T-helper 2 cell treated with Interferon-gamma antibody and Interleukin-4, amounts not matched to agents 100 ng/mL and 5 ng/mL, for 36 hours (primary cell): ENCODE results near the gene NHERF2. TPM values are rescaled to one million over a fixed set of nuclear protein-coding genes. Genes with fewer than 3 reads are reported as not detected.

Source experiments
- intact Hi-C: fragments of 100-400 bp; cut with micrococcal nuclease; formaldehyde crosslinking; loops from one replicate; pipeline ENCODE4 v1.15.1; 2023
- total RNA-seq: library from RNA; stranded (reverse); gene quantifications from 2 replicates; pipeline ENCODE4 v1.2.3, GENCODE V29; 2022

The NHERF2 gene
- total RNA-seq, result 2.2 and 3.1 TPM in 2 replicates

- intact Hi-C loops, result no loop called here
Observed at GRCh38 chr16:2026461-2027023, at the start of gene NHERF2. Gene NHERF2, plus strand, starts transcription at chr16:2026902. Its CDS starts 104 bp downstream, at chr16:2027006.

- intact Hi-C loops, result no loop called here
Observed at GRCh38 chr16:1976951-1977874, 49.5 kb upstream of the NHERF2 start.

GRCh38 chr16:1977875-1978268 is 48.8 kb upstream of the NHERF2 start:
- intact Hi-C loops, result no loop called here

GRCh38 chr16:1978476-1979120 is 48.1 kb upstream of the NHERF2 start:
- intact Hi-C loops, result no loop called here

GRCh38 chr16:1979271-1980029 is 47.3 kb upstream of the NHERF2 start:
- intact Hi-C loops, result no loop called here

- intact Hi-C loops, result no loop called here
Observed at GRCh38 chr16:1980030-1980769, 46.5 kb upstream of the NHERF2 start.

- intact Hi-C loops, result no loop called here
Observed at GRCh38 chr16:1980770-1981087, 46.0 kb upstream of the NHERF2 start.

- intact Hi-C loops, result no loop called here
Observed at GRCh38 chr16:1981398-1981836, 45.3 kb upstream of the NHERF2 start, which contains the start of gene NOXO1. Gene NOXO1, minus strand, starts transcription at chr16:1981469. Its CDS starts 290 bp downstream, at chr16:1981179.

- intact Hi-C loops, result no loop called here
Observed at GRCh38 chr16:1982013-1982433, 44.7 kb upstream of the NHERF2 start.

GRCh38 chr16:1982991-1983543 is 43.6 kb upstream of the NHERF2 start:
- intact Hi-C loops, result loop anchor here (1.0 kb wide), 1 partner anchor 8 kb away; no protein-coding TSS in a partner anchor

GRCh38 chr16:1983544-1984346 is 43.0 kb upstream of the NHERF2 start, which contains the start of gene GFER:
Gene GFER, plus strand, starts transcription at chr16:1984193. Its CDS starts 26 bp downstream, at chr16:1984219.
- intact Hi-C loops, result loop anchor here (1.0 kb wide), 2 partner anchors 8 to 11 kb away; partner anchors contain the start of gene TBL3

GRCh38 chr16:1984347-1985225 is 42.1 kb upstream of the NHERF2 start:
- intact Hi-C loops, result loop anchor here (1.0 kb wide), 1 partner anchor 12 kb away; the partner anchor contains the start of gene TBL3

- intact Hi-C loops, result no loop called here
Observed at GRCh38 chr16:1985466-1986150, 41.1 kb upstream of the NHERF2 start.

- intact Hi-C loops, result no loop called here
Observed at GRCh38 chr16:1987198-1987597, 39.5 kb upstream of the NHERF2 start.

- intact Hi-C loops, result loop anchor here (2.0 to 5.0 kb wide), 2 partner anchors 25 to 763 kb away; partner anchors contain the start of genes RPS2 and SRRM2
Observed at GRCh38 chr16:1989209-1990100, 37.2 kb upstream of the NHERF2 start, which contains the start of gene SYNGR3. Gene SYNGR3, plus strand, starts transcription at chr16:1989970. Its CDS starts 133 bp downstream, at chr16:1990103.

GRCh38 chr16:1990101-1990350 is 36.7 kb upstream of the NHERF2 start:
- intact Hi-C loops, result loop anchor here (2.0 to 5.0 kb wide), 2 partner anchors 25 to 762 kb away; partner anchors contain the start of genes RPS2 and SRRM2
